GM12874 (cell line): ENCODE data around the gene DZIP1L.

Experiments used
- TF ChIP-seq, protein P1 (sequence below): IDR thresholded peaks from 2 replicates; pipeline ENCODE4 v1.5.1; 2011; ENCODE audit warnings: low read depth, mild to moderate bottlenecking, control low read depth, low read length, moderate library complexity; ENCODE audit not compliant: insufficient read depth

The DZIP1L gene

GRCh38 chr3:138042043-138042442 is 73.4 kb downstream of the DZIP1L start:
- TF ChIP-seq, protein P1, sequence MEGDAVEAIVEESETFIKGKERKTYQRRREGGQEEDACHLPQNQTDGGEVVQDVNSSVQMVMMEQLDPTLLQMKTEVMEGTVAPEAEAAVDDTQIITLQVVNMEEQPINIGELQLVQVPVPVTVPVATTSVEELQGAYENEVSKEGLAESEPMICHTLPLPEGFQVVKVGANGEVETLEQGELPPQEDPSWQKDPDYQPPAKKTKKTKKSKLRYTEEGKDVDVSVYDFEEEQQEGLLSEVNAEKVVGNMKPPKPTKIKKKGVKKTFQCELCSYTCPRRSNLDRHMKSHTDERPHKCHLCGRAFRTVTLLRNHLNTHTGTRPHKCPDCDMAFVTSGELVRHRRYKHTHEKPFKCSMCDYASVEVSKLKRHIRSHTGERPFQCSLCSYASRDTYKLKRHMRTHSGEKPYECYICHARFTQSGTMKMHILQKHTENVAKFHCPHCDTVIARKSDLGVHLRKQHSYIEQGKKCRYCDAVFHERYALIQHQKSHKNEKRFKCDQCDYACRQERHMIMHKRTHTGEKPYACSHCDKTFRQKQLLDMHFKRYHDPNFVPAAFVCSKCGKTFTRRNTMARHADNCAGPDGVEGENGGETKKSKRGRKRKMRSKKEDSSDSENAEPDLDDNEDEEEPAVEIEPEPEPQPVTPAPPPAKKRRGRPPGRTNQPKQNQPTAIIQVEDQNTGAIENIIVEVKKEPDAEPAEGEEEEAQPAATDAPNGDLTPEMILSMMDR, result no peak

GRCh38 chr3:138038725-138039462 is 76.5 kb downstream of the DZIP1L start:
- TF ChIP-seq, protein P1, result no peak

- TF ChIP-seq, protein P1, result no peak
Observed at GRCh38 chr3:138036572-138036971, 78.8 kb downstream of the DZIP1L start.

- TF ChIP-seq, protein P1, result no peak
Observed at GRCh38 chr3:138034918-138035317, 80.5 kb downstream of the DZIP1L start.

- TF ChIP-seq, protein P1, result no peak
Observed at GRCh38 chr3:138033202-138033691, 82.2 kb downstream of the DZIP1L start.

GRCh38 chr3:138032567-138032966 is 82.8 kb downstream of the DZIP1L start:
- TF ChIP-seq, protein P1, result no peak

GRCh38 chr3:138031536-138031935 is 83.9 kb downstream of the DZIP1L start:
- TF ChIP-seq, protein P1, result no peak
